SU-DHL-6 (cell line): ENCODE measurements around the gene BSG.

Experiments used
- H2AFZ ChIP-seq: fragments of 200-600 bp; sonication (generic); 2 replicates; pipeline ENCODE4 v1.6.1; 2014; ENCODE audit warnings: low read depth, mild to moderate bottlenecking, moderate library complexity, mixed read lengths, antibody characterized with exemption, low read length; ENCODE audit not compliant: severe bottlenecking
- H3F3A ChIP-seq: fragments of 200-600 bp; shearing (Covaris generic); 2 replicates; pipeline ENCODE4 v1.6.0; 2016; ENCODE audit warnings: antibody characterized with exemption, mild to moderate bottlenecking; ENCODE audit not compliant: insufficient read depth
- H3K27ac ChIP-seq: fragments of 200-600 bp; sonication (generic); 2 replicates; pipeline ENCODE4 v1.5.1; 2016; ENCODE audit warnings: low read depth, mild to moderate bottlenecking, low read length, moderate library complexity, mixed read lengths
- H3K27me3 ChIP-seq: fragments of 200-600 bp; sonication (generic), shearing (Covaris generic); 2 replicates; pipeline ENCODE4 v1.6.0; 2014; ENCODE audit warnings: mild to moderate bottlenecking, low read length
- H3K36me3 ChIP-seq: fragments of 200-600 bp; sonication (generic); 2 replicates; pipeline ENCODE4 v1.6.1; 2014; ENCODE audit warnings: mild to moderate bottlenecking, low read length, mixed read lengths
- H3K4me2 ChIP-seq: fragments of 300-600, 200-600 bp; shearing (Covaris generic), sonication (generic); 2 replicates; pipeline ENCODE4 v1.6.0; 2014; ENCODE audit warnings: low read length, low read depth, mild to moderate bottlenecking; ENCODE audit not compliant: poor library complexity, severe bottlenecking
- H3K4me3 ChIP-seq: fragments of 200-600 bp; sonication (generic); 2 replicates; pipeline ENCODE4 v1.5.1; 2014; ENCODE audit warnings: antibody characterized with exemption, low read length, mild to moderate bottlenecking, mixed read lengths; ENCODE audit not compliant: insufficient read depth, poor library complexity, severe bottlenecking
- H3K79me2 ChIP-seq: fragments of 200-600 bp; sonication (generic); 2 replicates; pipeline ENCODE4 v1.6.1; 2014; ENCODE audit warnings: mild to moderate bottlenecking, low read length, moderate library complexity; ENCODE audit not compliant: insufficient read depth
- H3K9ac ChIP-seq: fragments of 200-600 bp; sonication (generic); 2 replicates; pipeline ENCODE4 v1.7.0; 2014; ENCODE audit warnings: mild to moderate bottlenecking, low read length
- H3K9me2 ChIP-seq: fragments of 200-600 bp; sonication (generic); replicated peaks from 2 replicates; pipeline ENCODE4 v1.6.1; 2014; ENCODE audit warnings: low read length; ENCODE audit not compliant: insufficient read depth
- H3K9me3 ChIP-seq: fragments of 200-600 bp; sonication (generic); 2 replicates; pipeline ENCODE4 v1.6.1; 2014; ENCODE audit warnings: low read length, mixed read lengths; ENCODE audit not compliant: insufficient read depth
- H4K20me1 ChIP-seq: fragments of 200-600 bp; sonication (generic); 2 replicates; pipeline ENCODE4 v1.6.1; 2014; ENCODE audit warnings: low read depth, mild to moderate bottlenecking, antibody characterized with exemption, low read length, moderate library complexity, mixed read lengths
- EZH2phosphoT487 ChIP-seq: fragments of 200-600 bp; sonication (generic), shearing (Covaris generic); conservative IDR thresholded peaks from 2 replicates; pipeline ENCODE4 v1.6.1; 2018; ENCODE audit warnings: mild to moderate bottlenecking, antibody characterized with exemption, low read length, moderate library complexity, mixed read lengths
- TF ChIP-seq, protein P1 (sequence below): fragments of 200-600 bp; sonication (generic); IDR thresholded peaks from one replicate; pipeline ENCODE4 v1.5.1; 2017; ENCODE audit warnings: antibody characterized with exemption, mild to moderate bottlenecking, low read length, moderate library complexity; ENCODE audit not compliant: insufficient read depth, poor library complexity, severe bottlenecking

The BSG gene

DNA sequence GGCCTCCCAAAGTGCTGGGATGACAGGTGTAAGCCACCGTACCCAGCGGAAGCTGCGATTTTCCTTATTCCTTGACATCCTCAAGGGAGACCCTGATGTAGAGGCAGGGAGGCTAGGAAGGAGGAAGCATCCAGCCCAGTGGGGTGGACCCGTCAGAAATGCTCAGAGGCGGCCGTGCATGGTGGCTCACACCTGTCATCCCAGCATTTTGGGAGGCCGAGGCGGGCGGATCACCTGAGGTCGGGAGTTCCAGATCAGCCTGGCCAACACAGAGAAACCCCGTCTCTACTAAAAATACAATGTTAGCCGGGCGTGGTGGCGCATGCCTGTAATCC, 17.0 kb upstream of the BSG start:
- no peak for TF ChIP-seq EZH2phosphoT487
- TF ChIP-seq, protein P1, sequence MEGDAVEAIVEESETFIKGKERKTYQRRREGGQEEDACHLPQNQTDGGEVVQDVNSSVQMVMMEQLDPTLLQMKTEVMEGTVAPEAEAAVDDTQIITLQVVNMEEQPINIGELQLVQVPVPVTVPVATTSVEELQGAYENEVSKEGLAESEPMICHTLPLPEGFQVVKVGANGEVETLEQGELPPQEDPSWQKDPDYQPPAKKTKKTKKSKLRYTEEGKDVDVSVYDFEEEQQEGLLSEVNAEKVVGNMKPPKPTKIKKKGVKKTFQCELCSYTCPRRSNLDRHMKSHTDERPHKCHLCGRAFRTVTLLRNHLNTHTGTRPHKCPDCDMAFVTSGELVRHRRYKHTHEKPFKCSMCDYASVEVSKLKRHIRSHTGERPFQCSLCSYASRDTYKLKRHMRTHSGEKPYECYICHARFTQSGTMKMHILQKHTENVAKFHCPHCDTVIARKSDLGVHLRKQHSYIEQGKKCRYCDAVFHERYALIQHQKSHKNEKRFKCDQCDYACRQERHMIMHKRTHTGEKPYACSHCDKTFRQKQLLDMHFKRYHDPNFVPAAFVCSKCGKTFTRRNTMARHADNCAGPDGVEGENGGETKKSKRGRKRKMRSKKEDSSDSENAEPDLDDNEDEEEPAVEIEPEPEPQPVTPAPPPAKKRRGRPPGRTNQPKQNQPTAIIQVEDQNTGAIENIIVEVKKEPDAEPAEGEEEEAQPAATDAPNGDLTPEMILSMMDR: no peak
- Histone ChIP-seq H2AFZ (no peak overlapping the region), H3K9me3 (no peaks in the 10 kb centered on the region), H3K36me3 (no peaks in the 10 kb centered on the region), H3F3A (no peaks in the 10 kb centered on the region), H4K20me1 (no peaks in the 10 kb centered on the region), H3K9ac (no peak overlapping the region), H3K79me2 (no peaks in the 10 kb centered on the region), H3K27me3 (no peaks in the 10 kb centered on the region), H3K9me2 (no peaks in the 10 kb centered on the region), H3K27ac (no peak overlapping the region), H3K4me2 (no peak overlapping the region), H3K4me3 (no peak overlapping the region)

GRCh38 chr19:556611-557382, 15.6 kb upstream of the BSG start:
- H4K20me1 ChIP-seq: no peaks in the 10 kb centered on the region
- H3K79me2 ChIP-seq: no peaks in the 10 kb centered on the region
- H3K27ac ChIP-seq: no peak overlapping the region
- H3K9ac ChIP-seq: no peak overlapping the region
- no peak overlapping the region for H3K4me3 ChIP-seq
- TF ChIP-seq EZH2phosphoT487: no peak
- TF ChIP-seq, protein P1: no peak
- H3K36me3 ChIP-seq: no peaks in the 10 kb centered on the region
- H3F3A ChIP-seq: no peaks in the 10 kb centered on the region
- H3K9me3 ChIP-seq: no peaks in the 10 kb centered on the region
- no peak overlapping the region for H3K4me2 ChIP-seq
- no peaks in the 10 kb centered on the region for H3K9me2 ChIP-seq
- no peak overlapping the region for H2AFZ ChIP-seq
- no peaks in the 10 kb centered on the region for H3K27me3 ChIP-seq

- Histone ChIP-seq H3K79me2 (no peaks in the 10 kb centered on the region), H3K9ac (no peak overlapping the region), H3K4me2 (no peak overlapping the region)
Measured at GRCh38 chr19:558770-559439, 13.5 kb upstream of the BSG start.

More at GRCh38 chr19:558770-559439, 13.5 kb upstream of the BSG start:
- no peak overlapping the region for H3K27ac ChIP-seq
- no peaks in the 10 kb centered on the region for H3K9me2 ChIP-seq
- H4K20me1 ChIP-seq: no peaks in the 10 kb centered on the region
- no peaks in the 10 kb centered on the region for H3F3A ChIP-seq
- H3K36me3 ChIP-seq: no peaks in the 10 kb centered on the region
- TF ChIP-seq, protein P1: no peak
- no peak for TF ChIP-seq EZH2phosphoT487
- no peak overlapping the region for H2AFZ ChIP-seq
- H3K4me3 ChIP-seq: no peak overlapping the region
- H3K27me3 ChIP-seq: no peaks in the 10 kb centered on the region
- H3K9me3 ChIP-seq: no peaks in the 10 kb centered on the region
